NT2/D1 (cell line): ENCODE data around the gene GLIPR2.

Experiments
- DNase-seq: peaks from one replicate; pipeline ENCODE4 v3.0.0-alpha.2; 2011; ENCODE audit warnings: low read depth, low spot score
- H3K27me3 ChIP-seq: 2 replicates; pipeline ENCODE4 v1.6.0; 2011; ENCODE audit warnings: mild to moderate bottlenecking; ENCODE audit not compliant: insufficient read length, insufficient read depth
- H3K36me3 ChIP-seq: 2 replicates; pipeline ENCODE4 v1.6.1; 2011; ENCODE audit warnings: mild to moderate bottlenecking, low read length, mixed read lengths; ENCODE audit not compliant: insufficient read depth, insufficient read length
- H3K4me1 ChIP-seq: 2 replicates; pipeline ENCODE4 v1.5.1; 2011; ENCODE audit not compliant: insufficient read depth, insufficient read length
- H3K4me3 ChIP-seq: 2 replicates; pipeline ENCODE4 v1.5.1; 2011; ENCODE audit warnings: low read depth; ENCODE audit not compliant: insufficient read length
- H3K9ac ChIP-seq: 2 replicates; pipeline ENCODE4 v1.6.0; 2011; ENCODE audit warnings: low read depth; ENCODE audit not compliant: insufficient read length
- H3K9me3 ChIP-seq: 2 replicates; pipeline ENCODE4 v1.5.1; 2011; ENCODE audit warnings: mild to moderate bottlenecking, low read length; ENCODE audit not compliant: insufficient read depth
- SUZ12 ChIP-seq: IDR thresholded peaks from 2 replicates; pipeline ENCODE4 v1.6.1; 2011; ENCODE audit not compliant: insufficient read length, insufficient read depth; ENCODE audit errors: extremely low read depth
- YY1 ChIP-seq: IDR thresholded peaks from 2 replicates; pipeline ENCODE4 v1.6.1; 2011; ENCODE audit not compliant: insufficient read length, insufficient read depth
- ZNF274 ChIP-seq: IDR thresholded peaks from 2 replicates; pipeline ENCODE4 v1.6.1; 2011; ENCODE audit warnings: mild to moderate bottlenecking, low read depth, low read length

Gene GLIPR2

DNA sequence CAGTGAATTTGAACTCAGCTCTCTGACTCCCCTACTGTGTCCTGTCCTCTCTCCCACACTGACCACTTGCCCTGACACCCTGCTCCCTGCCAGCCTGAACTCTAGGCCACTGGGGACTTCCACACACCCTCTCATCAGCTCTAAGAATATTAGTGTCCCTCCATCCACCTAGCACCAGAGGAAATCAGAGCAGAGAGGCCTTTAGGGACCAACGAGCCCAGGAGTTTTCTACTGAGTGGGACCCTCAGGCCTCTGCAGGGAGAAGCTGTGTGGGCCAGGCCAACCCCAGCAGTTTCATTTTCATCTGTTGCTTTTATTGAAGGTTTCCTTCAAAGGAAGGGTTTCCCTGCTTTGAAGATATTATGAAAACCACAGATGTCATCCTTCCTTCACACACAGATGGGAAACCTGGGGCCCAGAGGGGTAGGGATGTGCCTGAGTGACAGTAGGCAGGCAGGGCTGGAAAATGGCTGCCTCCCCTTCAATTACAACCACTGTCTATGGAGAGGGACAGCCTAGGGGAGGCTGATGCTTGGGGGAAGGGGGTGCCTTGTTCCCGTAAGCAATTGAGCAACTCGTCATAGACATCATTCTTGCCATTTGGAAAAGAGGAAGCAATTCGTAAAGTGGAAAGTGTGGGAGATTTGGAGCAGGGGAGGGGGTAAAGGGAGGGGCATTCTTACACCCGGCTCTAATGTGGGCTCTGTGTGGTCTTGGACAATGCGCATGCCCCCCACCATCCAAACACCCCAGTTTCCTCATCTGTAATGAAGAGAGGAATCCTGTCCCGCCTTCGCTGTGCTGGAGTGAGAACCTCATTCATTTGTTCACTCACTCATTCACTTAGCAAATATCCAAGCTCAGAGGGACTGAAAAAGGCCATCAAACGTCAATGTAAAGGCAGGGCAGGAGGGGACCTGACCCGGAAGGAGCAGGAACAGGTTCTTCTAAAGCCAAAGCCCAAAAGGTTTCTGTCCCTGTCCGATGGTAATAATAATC lies 3.9 kb downstream of the GLIPR2 start:
- H3K36me3 ChIP-seq: peaks cover 66% of the 10 kb centered on the region
- 0 out of 2 replicates have a peak, but pooled peaks cover under 1% of the 10 kb centered on the region for H3K9me3 ChIP-seq
- TF ChIP-seq YY1 (no peak), SUZ12 (no peak)
- peaks cover 24% of the 10 kb centered on the region for H3K27me3 ChIP-seq
- DNase-seq: no peak
- no peak overlapping the region for H3K4me3 ChIP-seq
- H3K9ac ChIP-seq: no peak overlapping the region
- peaks cover 17% of the 10 kb centered on the region for H3K4me1 ChIP-seq

DNA sequence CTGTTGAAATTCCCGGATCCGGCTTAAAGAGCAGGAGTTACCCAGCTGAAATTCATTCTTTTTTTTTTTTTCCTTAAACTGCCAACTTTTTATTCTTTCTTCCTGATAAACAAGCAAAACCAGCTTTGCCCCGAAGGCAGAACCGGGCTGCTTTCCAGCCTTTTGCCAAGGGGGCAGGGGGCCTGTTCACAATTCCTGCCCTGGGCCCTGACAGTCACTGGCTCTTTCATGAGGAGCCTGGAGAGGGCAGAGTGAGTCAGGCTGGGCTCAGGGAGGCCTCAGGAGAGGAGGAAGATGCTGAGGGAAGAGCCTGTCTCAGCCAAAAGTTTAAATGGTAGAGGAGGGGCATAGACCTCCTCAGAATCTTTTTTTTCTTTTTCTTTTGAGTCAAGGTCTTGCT lies 4.8 kb downstream of the GLIPR2 start:
- Histone ChIP-seq H3K4me3 (no peak overlapping the region), H3K9ac (no peak overlapping the region)

DNA sequence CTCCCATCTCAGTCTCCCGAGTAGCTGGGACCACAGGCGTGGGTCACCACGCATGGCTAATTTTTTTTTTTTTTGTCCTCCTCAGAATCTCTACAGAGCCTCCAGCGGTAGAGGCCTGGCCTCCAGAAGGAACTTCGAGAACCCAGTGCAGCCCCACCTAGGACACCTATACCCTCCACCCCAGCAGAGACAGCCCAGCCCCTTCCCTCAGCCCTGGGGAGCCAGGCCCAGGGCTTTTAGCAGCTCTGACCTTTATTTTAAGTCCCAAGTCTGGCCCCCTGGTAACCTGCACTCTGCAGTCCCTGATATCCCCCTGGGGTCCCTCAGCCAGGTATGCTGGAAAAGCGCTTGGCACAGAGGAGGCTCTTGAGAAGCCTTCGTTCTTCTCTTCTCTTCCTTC lies 5.2 kb downstream of the GLIPR2 start:
- Histone ChIP-seq H3K4me3 (no peak overlapping the region), H3K27me3 (peaks cover 22% of the 10 kb centered on the region), H3K9ac (no peak overlapping the region), H3K36me3 (peaks cover 80% of the 10 kb centered on the region), H3K4me1 (peaks cover 17% of the 10 kb centered on the region), H3K9me3 (peaks cover 5% of the 10 kb centered on the region; the same call in 1 of the 2 replicates)
- TF ChIP-seq ZNF274: no peak
- TF ChIP-seq YY1: no peak
- TF ChIP-seq SUZ12: no peak
- no peak for DNase-seq

More for the DNA sequence above, 4.8 kb downstream of the GLIPR2 start:
- Histone ChIP-seq H3K27me3 (peaks cover 24% of the 10 kb centered on the region), H3K9me3 (peaks cover 5% of the 10 kb centered on the region; the same call in 1 of the 2 replicates), H3K36me3 (peaks cover 75% of the 10 kb centered on the region), H3K4me1 (peaks cover 17% of the 10 kb centered on the region)
- TF ChIP-seq SUZ12 (no peak), YY1 (no peak), ZNF274 (no peak)
- DNase-seq: no peak

DNA sequence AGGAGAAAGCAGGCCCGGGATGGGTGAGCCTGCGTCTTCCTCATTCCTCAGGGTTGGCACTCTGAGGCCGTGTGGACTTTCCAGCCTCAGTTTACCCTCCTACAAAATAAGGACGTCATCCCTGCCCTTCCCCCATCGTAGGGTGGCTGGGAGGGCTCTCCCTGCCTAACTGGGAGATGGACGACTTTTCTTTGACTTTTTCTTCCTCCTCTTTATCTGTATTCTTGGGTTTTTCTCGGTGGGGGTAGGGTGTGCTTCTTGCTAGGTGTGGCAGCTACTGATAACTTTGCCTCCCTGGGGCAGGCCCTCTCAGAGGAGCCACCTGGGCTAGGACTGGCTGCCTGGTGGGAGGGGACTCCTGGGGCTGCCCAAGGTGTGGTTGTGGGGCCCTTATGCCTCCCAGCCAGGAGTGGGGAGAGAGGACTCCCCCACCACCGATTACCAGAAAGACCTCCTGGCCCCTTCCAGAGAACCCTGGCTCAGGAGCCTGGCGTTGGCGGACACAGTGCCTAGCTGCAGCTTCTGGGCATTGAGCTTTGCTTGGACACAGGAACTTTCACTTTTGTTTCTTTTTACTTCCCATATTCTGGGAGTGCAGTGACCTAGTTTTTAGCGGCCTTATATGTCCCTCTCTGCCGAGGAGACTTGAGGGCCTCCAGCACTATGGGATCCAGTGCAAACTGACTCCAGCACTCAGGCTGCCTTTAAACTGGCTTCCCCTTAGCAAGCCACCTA lies 6.1 kb downstream of the GLIPR2 start:
- H3K4me3 ChIP-seq: no peak overlapping the region
- H3K9me3 ChIP-seq: peaks cover 5% of the 10 kb centered on the region; the same call in 1 of the 2 replicates
- H3K9ac ChIP-seq: no peak overlapping the region
- peaks cover 13% of the 10 kb centered on the region for H3K27me3 ChIP-seq
- peaks cover 89% of the 10 kb centered on the region for H3K36me3 ChIP-seq
- DNase-seq: no peak
- TF ChIP-seq ZNF274 (no peak), SUZ12 (no peak), YY1 (no peak)
- peaks cover 16% of the 10 kb centered on the region for H3K4me1 ChIP-seq

DNA sequence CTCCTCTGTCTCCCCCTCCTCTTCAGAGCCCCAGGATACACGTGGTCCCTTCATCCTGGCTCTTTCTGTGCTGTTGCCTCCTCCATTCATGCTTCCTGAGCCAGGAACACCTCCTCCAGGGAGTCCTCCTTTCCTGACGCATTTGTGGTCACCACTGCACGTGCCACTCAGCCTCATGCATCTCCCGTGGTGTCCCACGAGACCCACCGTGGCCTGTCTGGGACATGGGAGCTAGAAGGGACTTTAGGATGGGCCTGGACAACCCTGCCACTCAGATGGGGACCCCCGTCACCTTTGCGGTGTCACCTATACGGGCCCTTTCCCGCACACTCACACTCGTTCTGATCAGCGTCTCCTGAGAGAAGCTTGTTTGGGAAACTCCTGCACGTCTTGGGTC lies 6.7 kb downstream of the GLIPR2 start:
- DNase-seq: no peak
- Histone ChIP-seq H3K9me3 (peaks cover 5% of the 10 kb centered on the region; the same call in 1 of the 2 replicates), H3K4me3 (no peak overlapping the region), H3K4me1 (peaks cover 14% of the 10 kb centered on the region), H3K36me3 (peaks cover 93% of the 10 kb centered on the region), H3K27me3 (peaks cover 9% of the 10 kb centered on the region), H3K9ac (no peak overlapping the region)
- no peak for TF ChIP-seq ZNF274
- TF ChIP-seq SUZ12: no peak
- TF ChIP-seq YY1: no peak

DNA sequence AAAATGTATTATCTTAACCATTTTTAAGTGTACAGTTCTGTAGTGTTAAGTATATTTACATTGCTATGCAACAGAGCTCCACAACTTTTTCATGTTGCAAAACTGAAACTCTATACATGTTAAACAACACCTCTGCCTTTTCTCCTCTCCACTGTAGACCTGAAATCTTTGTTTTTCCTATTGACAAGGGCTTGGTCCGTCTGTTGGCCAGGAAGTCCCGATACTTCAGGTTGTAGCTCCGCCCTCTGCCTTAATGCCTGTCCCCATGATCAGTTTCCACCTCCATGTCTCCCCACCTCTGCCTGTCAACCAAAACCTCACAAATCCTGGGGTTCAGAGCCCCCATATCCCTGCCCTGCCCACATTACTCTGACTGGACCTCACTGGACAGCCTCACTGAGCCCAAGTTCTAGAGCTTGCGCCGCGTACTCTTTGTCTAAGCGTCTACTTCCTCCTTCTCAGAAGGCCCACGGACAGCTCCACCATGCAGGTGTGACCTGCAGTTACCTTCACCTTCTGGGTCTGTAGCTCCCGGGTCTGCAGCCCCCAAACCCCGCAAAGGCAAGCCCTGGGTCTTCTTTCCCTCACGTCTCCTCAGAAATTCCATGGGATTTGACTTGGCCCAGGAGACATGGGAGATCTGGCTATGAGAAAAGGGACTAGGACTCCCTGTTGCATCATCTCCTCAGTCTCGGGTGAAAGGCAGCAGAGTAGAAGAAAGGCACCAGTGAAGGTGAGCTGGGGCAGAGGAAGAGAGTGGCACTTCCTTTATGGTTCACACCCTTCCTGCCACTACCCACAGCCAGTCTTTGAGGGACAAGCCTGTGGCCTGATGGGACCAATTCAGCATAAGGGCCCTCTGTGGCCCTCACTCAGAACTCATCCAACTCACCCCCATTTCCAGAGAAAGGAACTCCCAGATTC lies 8.0 kb downstream of the GLIPR2 start:
- H3K9ac ChIP-seq: no peak overlapping the region
- no peak for DNase-seq
- peaks cover 19% of the 10 kb centered on the region for H3K4me1 ChIP-seq

More for the DNA sequence above, 8.0 kb downstream of the GLIPR2 start:
- Histone ChIP-seq H3K36me3 (peaks cover 92% of the 10 kb centered on the region), H3K9me3 (peaks cover 5% of the 10 kb centered on the region; the same call in 1 of the 2 replicates), H3K27me3 (no peaks in the 10 kb centered on the region), H3K4me3 (no peak overlapping the region)
- no peak for TF ChIP-seq SUZ12
- TF ChIP-seq ZNF274: no peak
- TF ChIP-seq YY1: no peak
